ENCODE data around the gene GPSM3.

DNA sequence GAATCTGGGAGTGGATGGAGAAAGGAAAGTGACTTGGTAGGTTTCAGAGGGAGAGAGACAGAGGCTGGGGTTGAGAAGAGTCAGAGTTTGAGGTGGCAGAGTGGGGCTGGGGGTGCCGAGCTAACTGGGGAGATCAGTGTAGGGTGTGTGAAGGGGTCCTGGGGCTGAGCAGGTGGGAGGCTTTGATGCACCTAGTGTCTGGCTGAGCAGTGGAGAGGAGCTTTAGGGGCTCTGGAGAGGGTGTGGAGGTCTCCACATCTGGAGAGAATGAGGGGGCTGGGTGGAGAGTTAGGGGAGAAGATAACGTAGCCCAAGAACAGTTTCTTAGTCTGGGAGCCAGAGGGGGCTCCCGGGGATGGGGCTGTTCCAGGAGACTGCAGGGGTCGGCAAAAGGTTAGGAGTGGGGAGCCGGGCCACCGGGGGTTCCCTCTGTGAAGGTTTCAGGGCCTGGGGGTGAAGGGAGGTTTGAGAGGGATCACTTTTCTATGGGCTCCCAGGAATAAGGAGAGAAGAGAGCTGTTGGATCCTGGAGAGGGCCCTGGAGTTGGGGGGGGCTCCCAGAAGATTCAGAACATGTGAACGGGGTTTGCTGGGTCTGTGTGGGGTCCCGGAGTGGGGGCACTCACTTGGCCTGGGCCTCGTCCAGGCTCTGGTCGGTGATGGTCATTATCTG, 3.2 kb downstream of the GPSM3 start:
- no peak for TF ChIP-seq CTCF (conservative IDR thresholded peaks at IDR 0.05 in 1 of 2, IDR thresholded peaks at IDR 0.05 in 1 of 2; ENCODE audit: low read depth in 1 of 2, low read length in 2 of 2)
- no peak for TF ChIP-seq EZH2 (IDR thresholded peaks at IDR 0.05; ENCODE audit: low read length, missing control alignments)
